Caco-2 (cell line): ENCODE measurements around the gene BSPRY. TPM values are rescaled to one million over a fixed set of nuclear protein-coding genes. Genes with fewer than 3 reads are reported as not detected.

Experiments used
- BruUV-seq: library from RNA; stranded (reverse); fragments of 400-500 nt; replicated peaks from 2 replicates; lab custom pipeline; 2021; lab: Mats Ljungman, UMichigan
- CTCF ChIA-PET: fragments of 300-600 bp; sonication (Branson Sonifier 250); formaldehyde crosslinking; loops from one replicate; lab custom pipeline; 2022; ENCODE audit warnings: antibody characterized with exemption; lab: Charles Lee
- POLR2A ChIA-PET: fragments of 300-600 bp; sonication (Branson Sonifier 250); formaldehyde crosslinking; loops from one replicate; lab custom pipeline; 2022; ENCODE audit warnings: antibody characterized with exemption; lab: Charles Lee
- DNase-seq, 2 experiments: peaks; one replicate each; pipeline versions ENCODE4 v3.0.0 to v3.0.0-alpha.2; 2020 to 2022
- H3K27me3 ChIP-seq: replicated peaks from 2 replicates; pipeline ENCODE4 v1.6.0; 2011; ENCODE audit warnings: low read length; ENCODE audit not compliant: control insufficient read depth, insufficient read depth
- H3K36me3 ChIP-seq: 2 replicates; pipeline ENCODE4 v1.5.1; 2011; ENCODE audit warnings: low read length; ENCODE audit not compliant: control insufficient read depth, insufficient read depth
- H3K4me1 ChIP-seq: fragments of 250-450 bp; sonication (Bioruptor Pico); 2 replicates; pipeline ENCODE4 v1.5.1; 2020; ENCODE audit warnings: mild to moderate bottlenecking
- H3K4me3 ChIP-seq: 2 replicates; pipeline ENCODE4 v1.5.1; 2011; ENCODE audit warnings: low read depth, mild to moderate bottlenecking, control low read depth, low read length
- H3K9me3 ChIP-seq: fragments of 250-450 bp; sonication (Bioruptor Pico); 2 replicates; pipeline ENCODE4 v1.5.1; 2020; ENCODE audit warnings: mild to moderate bottlenecking, moderate library complexity
- H3K27ac Mint-ChIP-seq: one replicate; pipeline ENCODE4 v1.8.0; 2022; ENCODE audit warnings: mixed read lengths; ENCODE audit not compliant: unreplicated experiment
- H3K27me3 Mint-ChIP-seq: one replicate; pipeline ENCODE4 v1.8.0; 2022; ENCODE audit warnings: mixed read lengths; ENCODE audit not compliant: insufficient read depth, unreplicated experiment
- H3K36me3 Mint-ChIP-seq: one replicate; pipeline ENCODE4 v1.8.0; 2022; ENCODE audit warnings: mild to moderate bottlenecking, mixed read lengths; ENCODE audit not compliant: insufficient read depth, unreplicated experiment
- H3K4me1 Mint-ChIP-seq: one replicate; pipeline ENCODE4 v1.8.0; 2022; ENCODE audit warnings: low read depth, mixed read lengths; ENCODE audit not compliant: unreplicated experiment
- H3K4me3 Mint-ChIP-seq: one replicate; pipeline ENCODE4 v1.8.0; 2022; ENCODE audit warnings: mild to moderate bottlenecking, moderate library complexity, mixed read lengths; ENCODE audit not compliant: unreplicated experiment
- H3K9me3 Mint-ChIP-seq: one replicate; pipeline ENCODE4 v1.8.0; 2022; ENCODE audit warnings: mixed read lengths; ENCODE audit not compliant: unreplicated experiment
- intact Hi-C: fragments of 100-400 bp; cut with micrococcal nuclease; formaldehyde crosslinking; loops from one replicate; pipeline ENCODE4 v1.10.0; 2022; ENCODE audit not compliant: unreplicated experiment
- total RNA-seq: library from RNA; stranded (reverse); gene quantifications from 2 replicates; pipeline ENCODE4 v1.2.3, GENCODE V29; 2022
- TF ChIP-seq, protein P1 (sequence below), 2 experiments: fragments of 200-600 bp in 1 of 2; IDR thresholded peaks; 1 replicate in 1 of 2; 2 replicates in 1 of 2; pipeline versions ENCODE4 v1.5.1 to v1.8.0; 2011 to 2022; ENCODE audit warnings: antibody characterized with exemption in 1 of 2, control low read depth in 1 of 2, inconsistent platforms in 1 of 2, low read depth in 1 of 2, low read length in 1 of 2, mild to moderate bottlenecking in 1 of 2, moderate library complexity in 1 of 2; ENCODE audit not compliant: insufficient read depth in 1 of 2, severe bottlenecking in 1 of 2, unreplicated experiment in 1 of 2

The BSPRY gene
- total RNA-seq, 1 experiment from 2014 or later, result 14.7 TPM

DNA sequence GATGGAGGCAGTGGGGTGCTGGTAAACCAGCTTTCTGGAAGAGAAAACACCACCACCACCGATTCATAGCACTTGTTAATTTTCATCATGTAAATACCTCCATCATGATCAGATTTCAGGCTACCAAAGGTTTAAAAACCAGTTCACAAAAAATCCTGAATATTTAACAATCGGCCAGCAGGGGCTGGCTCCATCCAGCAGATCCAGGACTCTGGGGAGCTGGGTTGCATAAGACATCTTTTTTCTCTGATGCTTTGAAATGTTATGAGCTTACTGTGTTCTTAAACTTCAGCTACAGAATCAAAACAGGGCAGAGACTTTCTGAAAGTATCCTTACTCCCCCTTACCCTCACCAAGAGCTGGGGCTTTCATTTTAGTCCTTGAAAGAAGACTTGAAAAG, 31.6 kb upstream of the BSPRY start:
- no peaks in the 10 kb centered on the region for H3K9me3 Mint-ChIP-seq
- no peak overlapping the region for H3K27ac Mint-ChIP-seq
- intact Hi-C loops, result no loop called here
- H3K36me3 ChIP-seq, result no peaks in the 10 kb centered on the region
- DNase-seq, result no peak
- H3K4me1 ChIP-seq, result no peaks in the 10 kb centered on the region
- BruUV-seq, result no TSS peak
- POLR2A ChIA-PET, result no interaction called here
- CTCF ChIA-PET, result interaction anchor here (0.7 kb wide), 1 partner anchor 167 kb away, joined by 3 read pairs; the partner anchor contains the start of gene SLC31A2
- no peaks in the 10 kb centered on the region for H3K36me3 Mint-ChIP-seq
- H3K27me3 ChIP-seq, result no peaks in the 10 kb centered on the region
- H3K4me3 ChIP-seq, result no peak overlapping the region
- no peaks in the 10 kb centered on the region for H3K9me3 ChIP-seq
- H3K27me3 Mint-ChIP-seq, result no peaks in the 10 kb centered on the region
- TF ChIP-seq, protein P1, sequence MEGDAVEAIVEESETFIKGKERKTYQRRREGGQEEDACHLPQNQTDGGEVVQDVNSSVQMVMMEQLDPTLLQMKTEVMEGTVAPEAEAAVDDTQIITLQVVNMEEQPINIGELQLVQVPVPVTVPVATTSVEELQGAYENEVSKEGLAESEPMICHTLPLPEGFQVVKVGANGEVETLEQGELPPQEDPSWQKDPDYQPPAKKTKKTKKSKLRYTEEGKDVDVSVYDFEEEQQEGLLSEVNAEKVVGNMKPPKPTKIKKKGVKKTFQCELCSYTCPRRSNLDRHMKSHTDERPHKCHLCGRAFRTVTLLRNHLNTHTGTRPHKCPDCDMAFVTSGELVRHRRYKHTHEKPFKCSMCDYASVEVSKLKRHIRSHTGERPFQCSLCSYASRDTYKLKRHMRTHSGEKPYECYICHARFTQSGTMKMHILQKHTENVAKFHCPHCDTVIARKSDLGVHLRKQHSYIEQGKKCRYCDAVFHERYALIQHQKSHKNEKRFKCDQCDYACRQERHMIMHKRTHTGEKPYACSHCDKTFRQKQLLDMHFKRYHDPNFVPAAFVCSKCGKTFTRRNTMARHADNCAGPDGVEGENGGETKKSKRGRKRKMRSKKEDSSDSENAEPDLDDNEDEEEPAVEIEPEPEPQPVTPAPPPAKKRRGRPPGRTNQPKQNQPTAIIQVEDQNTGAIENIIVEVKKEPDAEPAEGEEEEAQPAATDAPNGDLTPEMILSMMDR (IDR thresholded peaks at IDR 0.05; ENCODE audit: insufficient read depth in 1 of 2, low read depth in 1 of 2, low read length in 1 of 2, severe bottlenecking in 1 of 2, unreplicated experiment in 1 of 2), result peak; percentile 36 to 48
- no peaks in the 10 kb centered on the region for H3K4me1 Mint-ChIP-seq
- H3K4me3 Mint-ChIP-seq, result no peak overlapping the region

DNA sequence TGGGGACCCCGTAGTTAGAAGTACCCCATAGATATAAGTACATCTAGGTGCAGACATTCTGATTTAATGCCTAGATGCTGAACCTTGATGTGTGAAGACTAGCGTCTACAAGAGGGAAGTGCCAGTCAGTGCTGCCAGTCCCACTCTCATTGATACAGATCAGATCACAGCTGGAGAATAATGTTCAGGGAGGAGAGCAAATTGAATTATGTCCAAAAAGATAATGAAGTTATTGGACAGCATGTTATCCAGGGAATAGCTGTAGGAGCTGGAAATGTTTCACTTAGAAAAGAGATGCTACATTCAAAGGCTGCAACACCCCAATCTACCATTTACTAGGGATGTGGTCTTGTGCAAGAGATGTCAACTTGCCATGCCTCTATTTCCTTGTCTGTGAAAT, 30.3 kb upstream of the BSPRY start:
- no peak for DNase-seq
- H3K27me3 ChIP-seq, result no peaks in the 10 kb centered on the region
- no peaks in the 10 kb centered on the region for H3K4me1 ChIP-seq
- no peaks in the 10 kb centered on the region for H3K4me1 Mint-ChIP-seq
- H3K27ac Mint-ChIP-seq, result no peak overlapping the region
- no peaks in the 10 kb centered on the region for H3K27me3 Mint-ChIP-seq
- ChIA-PET CTCF (no interaction called here), POLR2A (no interaction called here)
- H3K9me3 ChIP-seq, result no peaks in the 10 kb centered on the region
- no peaks in the 10 kb centered on the region for H3K36me3 ChIP-seq
- H3K4me3 ChIP-seq, result no peak overlapping the region
- intact Hi-C loops, result no loop called here
- no peaks in the 10 kb centered on the region for H3K9me3 Mint-ChIP-seq
- no peaks in the 10 kb centered on the region for H3K36me3 Mint-ChIP-seq
- no peak overlapping the region for H3K4me3 Mint-ChIP-seq
- no TSS peak for BruUV-seq
- TF ChIP-seq, protein P1 (IDR thresholded peaks at IDR 0.05; ENCODE audit: insufficient read depth in 1 of 2, low read depth in 1 of 2, low read length in 1 of 2, severe bottlenecking in 1 of 2, unreplicated experiment in 1 of 2), result no peak

DNA sequence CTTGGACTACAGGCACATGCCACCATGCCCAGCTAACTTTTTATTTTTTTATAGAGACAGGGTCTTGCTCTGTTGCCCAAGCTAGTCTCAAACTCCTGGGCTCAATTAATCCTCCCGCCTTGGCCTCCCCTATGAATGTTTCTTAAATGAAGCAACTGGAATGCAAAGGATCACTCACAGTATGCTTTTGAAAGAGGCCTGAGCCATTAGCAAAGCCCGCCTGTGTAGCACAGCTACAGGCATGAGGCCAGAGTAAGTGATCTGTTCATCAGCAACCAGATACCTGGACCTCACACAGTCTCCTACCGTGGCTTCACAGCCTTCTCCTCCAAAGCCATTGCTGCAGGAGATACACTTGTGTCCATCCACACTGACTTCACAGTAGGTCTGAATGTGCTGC, 29.3 kb upstream of the BSPRY start:
- H3K27me3 ChIP-seq, result no peaks in the 10 kb centered on the region
- H3K36me3 Mint-ChIP-seq, result no peaks in the 10 kb centered on the region
- H3K27me3 Mint-ChIP-seq, result no peaks in the 10 kb centered on the region
- H3K4me1 Mint-ChIP-seq, result no peaks in the 10 kb centered on the region
- no peaks in the 10 kb centered on the region for H3K4me1 ChIP-seq
- H3K9me3 Mint-ChIP-seq, result no peaks in the 10 kb centered on the region
- no TSS peak for BruUV-seq
- H3K4me3 Mint-ChIP-seq, result no peak overlapping the region
- intact Hi-C loops, result no loop called here
- POLR2A ChIA-PET, result no interaction called here
- CTCF ChIA-PET, result no interaction called here
- no peak overlapping the region for H3K27ac Mint-ChIP-seq
- no peak overlapping the region for H3K4me3 ChIP-seq
- no peaks in the 10 kb centered on the region for H3K36me3 ChIP-seq
- TF ChIP-seq, protein P1 (IDR thresholded peaks at IDR 0.05; ENCODE audit: insufficient read depth in 1 of 2, low read depth in 1 of 2, low read length in 1 of 2, severe bottlenecking in 1 of 2, unreplicated experiment in 1 of 2), result no peak
- DNase-seq, result no peak
- no peaks in the 10 kb centered on the region for H3K9me3 ChIP-seq
